SIG-M5 treated with dmso at 0.1 percent for 504 hours (cell line): ENCODE data around the gene CLIC4.
"Not testable (repeated sequence)": the region's sequence is repeated elsewhere in the genome, so short reads cannot be mapped to it uniquely, and the experiment has no call there.

Experiments used
- DNase-seq: peaks from one replicate; lab custom pipeline; 2025; ENCODE audit not compliant: unreplicated experiment; lab: John Stamatoyannopoulos, UW

Gene CLIC4

DNA sequence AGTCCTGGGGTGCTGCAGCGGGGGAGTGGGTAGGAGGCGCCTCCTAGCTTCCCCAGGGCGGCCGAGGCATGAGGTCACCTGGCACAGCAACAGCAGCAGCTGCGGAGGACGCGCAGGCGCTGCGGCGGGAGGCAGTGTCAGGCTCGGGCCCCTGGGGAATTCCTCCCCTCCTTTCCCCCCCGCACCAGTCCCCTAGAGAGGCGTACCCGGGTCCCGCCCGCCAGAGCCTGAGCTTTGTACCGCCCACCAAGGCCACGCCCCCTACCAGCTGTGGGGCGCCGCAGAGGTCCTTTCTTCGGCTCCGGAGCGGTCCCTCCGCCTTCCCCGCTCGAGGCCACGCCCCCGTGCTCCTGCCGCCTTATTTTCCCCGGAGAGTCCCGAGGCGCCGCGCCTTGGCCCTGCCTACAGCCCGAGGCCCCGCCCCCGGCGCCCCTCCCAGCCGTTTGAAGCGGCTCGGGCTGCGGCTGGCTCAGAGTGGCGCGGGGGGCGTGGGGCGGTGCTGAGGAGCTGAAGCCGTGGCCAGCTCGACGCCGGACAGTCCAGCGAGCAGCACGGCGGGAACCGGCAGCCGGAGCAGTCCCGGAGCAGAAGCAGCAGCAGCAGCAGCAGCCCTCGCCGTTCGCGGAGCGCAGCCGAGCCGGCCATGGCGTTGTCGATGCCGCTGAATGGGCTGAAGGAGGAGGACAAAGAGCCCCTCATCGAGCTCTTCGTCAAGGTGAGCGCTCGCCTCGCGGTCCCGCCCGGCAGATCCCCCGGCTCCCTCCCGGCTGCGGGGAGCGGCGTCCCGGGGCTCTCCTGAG, at the start of gene CLIC4:
TSS of gene CLIC4 (plus strand) at position 537 of the 800 bp plus-strand sequence. CDS start at position 644, 107 bp downstream.
- peak; percentile 96 for DNase-seq

GRCh38 chr1:24696041-24696755, 49.0 kb upstream of the CLIC4 start:
- DNase-seq = no peak

DNA sequence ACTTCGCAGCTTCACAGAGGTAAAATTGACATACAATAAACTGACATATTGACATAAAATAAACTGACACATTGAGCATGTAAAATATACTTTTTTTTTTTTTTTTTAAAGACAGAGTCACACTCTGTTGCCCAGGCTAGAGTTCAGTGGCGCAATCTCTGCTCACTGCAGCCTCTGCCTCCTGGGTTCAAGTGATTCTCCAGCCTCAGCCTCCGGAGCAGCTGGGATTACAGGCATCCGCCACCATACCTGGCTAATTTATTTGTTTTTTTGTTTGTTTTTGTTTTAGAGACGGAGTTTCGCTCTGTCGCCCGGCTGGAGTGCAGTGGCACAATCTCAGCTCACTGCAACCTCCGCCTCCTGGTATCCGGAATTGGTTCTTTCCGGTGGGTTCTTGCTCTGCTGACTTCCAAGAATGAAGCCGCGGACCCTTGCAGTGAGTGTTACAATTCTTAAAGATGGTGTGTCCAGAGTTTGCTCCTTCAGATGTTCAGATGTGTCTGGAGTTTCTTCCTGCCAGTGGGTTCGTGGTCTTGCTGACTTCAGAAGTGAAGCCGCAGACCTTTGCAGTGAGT, 48.4 kb upstream of the CLIC4 start:
- DNase-seq = no peak

DNA sequence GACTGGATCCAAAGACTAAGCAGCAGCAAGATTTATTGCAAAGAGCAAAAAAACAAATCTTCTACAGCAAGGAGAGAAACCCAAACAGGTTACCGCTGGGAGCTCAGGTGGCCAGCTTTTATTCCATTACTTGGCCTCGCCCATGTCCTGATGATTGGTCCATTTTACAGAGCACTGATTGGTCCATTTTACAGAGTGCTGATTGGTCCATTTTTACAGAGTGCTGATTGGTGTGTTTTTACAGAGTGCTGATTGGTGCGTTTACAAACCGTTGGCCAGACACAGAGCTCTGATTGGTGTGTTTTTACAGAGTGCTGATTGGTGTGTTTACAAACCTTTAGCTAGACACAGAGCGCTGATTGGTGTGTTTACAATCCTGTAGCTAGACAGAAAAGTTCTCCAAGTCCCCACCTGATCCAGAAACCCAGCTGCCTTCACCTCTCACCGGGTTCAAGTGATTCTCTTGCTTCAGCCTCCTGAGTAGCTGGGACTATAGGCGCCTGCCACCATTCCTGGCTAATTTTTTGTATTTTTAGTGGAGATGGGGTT, 47.7 kb upstream of the CLIC4 start:
- not testable (repeated sequence) for DNase-seq

- not testable (repeated sequence) for DNase-seq
Measured at GRCh38 chr1:24698326-24698725, 46.9 kb upstream of the CLIC4 start.

- DNase-seq = no peak
Measured at GRCh38 chr1:24699628-24700027, 45.6 kb upstream of the CLIC4 start.

GRCh38 chr1:24702511-24703293, 42.5 kb upstream of the CLIC4 start:
- no peak for DNase-seq

DNA sequence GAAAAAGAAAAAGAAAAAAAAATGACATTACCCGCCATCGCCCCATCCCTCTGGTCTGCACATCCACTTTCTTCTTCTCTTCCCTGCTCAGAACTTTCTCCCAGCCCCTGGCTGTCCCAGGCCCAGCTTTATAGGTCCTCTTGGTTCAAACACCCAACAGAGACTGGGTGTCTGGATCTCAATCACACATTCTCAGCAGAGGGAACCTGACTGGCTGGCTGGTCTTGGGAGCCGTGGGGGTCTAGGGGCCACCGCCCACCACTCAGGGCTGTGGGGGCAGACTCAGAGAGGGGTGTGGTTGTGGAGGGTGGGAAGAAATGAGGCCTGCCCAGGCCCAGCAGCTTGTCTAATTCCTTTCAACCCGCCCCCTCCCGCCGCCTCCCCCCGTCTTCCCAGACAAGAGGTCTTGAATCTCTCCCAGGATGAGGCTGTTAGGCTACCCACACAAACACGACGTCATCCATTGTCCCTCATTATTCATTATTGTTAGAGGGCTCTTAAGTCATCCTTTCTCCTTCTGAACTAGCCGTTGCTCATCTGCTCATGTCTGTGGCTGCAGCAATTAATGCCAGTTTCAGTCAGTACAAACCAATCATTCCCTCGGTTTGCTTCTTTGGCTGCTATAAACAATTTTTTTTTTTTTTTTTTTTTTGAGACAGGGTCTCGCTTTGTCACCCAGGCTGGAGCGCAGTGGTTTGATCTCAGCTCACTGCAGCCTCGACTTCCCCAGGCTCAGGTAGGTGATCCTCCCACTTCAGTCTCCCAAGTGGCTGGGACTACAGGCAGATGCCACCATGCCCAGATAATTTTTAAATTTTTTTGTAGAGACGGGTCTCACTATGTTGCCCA, 40.6 kb upstream of the CLIC4 start:
- DNase-seq = no peak

DNA sequence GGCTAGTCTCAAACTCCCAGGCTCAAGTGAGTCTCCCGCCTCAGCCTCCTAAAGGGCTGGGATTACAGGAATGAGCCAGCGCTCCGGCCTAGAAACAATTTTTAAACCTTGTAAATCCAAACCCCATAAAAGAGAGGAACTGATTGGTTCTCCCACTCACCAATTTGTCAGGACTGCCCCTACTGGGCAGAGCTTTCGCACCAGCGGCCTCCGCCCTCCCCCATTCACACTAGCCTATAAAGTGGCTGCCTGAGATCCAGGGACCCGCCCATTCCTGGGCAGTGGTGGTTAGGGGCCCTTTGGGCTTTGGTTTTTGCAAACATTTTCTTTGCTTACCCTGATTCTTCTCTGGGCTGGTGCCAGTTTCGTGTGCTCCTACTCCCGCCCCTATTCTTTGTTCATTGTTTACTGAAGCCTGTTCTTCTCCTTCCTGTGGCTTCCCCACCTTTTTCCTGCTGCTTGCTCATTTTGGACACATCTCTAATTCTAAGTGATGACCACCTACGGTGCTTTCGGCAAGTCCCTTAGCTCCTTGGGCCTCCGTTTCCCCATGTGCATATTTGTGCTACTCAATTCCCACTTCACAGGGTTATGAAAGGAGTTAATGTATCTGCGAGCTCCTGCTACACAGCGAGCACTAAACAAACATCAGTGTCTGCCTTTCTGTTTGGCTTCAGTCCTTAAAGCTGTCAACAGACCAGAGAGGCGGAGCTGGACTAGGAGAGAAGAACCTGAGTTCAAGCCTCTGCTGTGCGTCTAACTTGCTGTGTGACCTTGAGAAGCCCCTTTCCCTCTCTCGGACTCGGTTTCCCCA, 39.8 kb upstream of the CLIC4 start:
- DNase-seq = peak; percentile 48

DNA sequence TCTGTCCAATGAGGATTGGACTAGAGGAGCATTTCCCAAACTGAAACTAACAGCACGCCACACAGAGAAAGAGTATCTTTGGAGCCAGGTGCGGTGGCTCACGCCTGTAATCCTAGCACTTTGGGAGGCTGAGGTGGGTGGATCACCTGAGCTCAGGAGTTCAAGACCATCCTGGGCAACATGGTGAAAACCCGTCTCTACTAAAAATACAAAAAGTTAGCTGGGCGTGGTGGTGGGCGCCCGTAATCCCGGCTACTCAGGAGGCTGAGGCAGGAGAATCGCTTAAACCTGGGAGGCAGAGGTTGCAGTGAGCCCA, 39.2 kb upstream of the CLIC4 start:
- not testable (repeated sequence) for DNase-seq

GRCh38 chr1:24707687-24708086, 37.6 kb upstream of the CLIC4 start:
- DNase-seq = no peak

DNA sequence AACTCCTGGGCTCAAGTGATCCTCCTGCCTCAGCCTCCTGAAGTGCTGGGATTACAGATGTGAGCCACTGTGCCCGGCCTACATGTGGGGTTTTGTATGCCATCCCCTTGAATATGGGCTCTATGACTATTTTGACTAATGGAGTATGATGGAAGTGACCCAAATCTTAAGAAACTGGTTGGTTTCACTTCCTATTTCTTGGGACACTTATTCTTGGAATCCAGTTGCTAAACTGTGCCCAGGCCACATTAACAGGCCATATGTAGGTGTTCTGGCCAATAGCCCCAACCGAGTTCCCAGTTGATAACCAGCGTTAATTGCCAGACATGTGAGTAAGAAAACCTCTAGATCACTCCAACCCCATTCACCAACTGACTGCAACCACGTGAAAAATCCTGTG, 36.3 kb upstream of the CLIC4 start:
- DNase-seq = peak; percentile 76

GRCh38 chr1:24709791-24710441, 35.3 kb upstream of the CLIC4 start:
- no peak for DNase-seq

GRCh38 chr1:24711329-24711728, 33.9 kb upstream of the CLIC4 start:
- DNase-seq = no peak

GRCh38 chr1:24713176-24713575, 32.1 kb upstream of the CLIC4 start:
- DNase-seq = no peak

GRCh38 chr1:24713736-24714135, 31.5 kb upstream of the CLIC4 start:
- DNase-seq = no peak

- no peak for DNase-seq
Measured at GRCh38 chr1:24714859-24715520, 30.3 kb upstream of the CLIC4 start.

DNA sequence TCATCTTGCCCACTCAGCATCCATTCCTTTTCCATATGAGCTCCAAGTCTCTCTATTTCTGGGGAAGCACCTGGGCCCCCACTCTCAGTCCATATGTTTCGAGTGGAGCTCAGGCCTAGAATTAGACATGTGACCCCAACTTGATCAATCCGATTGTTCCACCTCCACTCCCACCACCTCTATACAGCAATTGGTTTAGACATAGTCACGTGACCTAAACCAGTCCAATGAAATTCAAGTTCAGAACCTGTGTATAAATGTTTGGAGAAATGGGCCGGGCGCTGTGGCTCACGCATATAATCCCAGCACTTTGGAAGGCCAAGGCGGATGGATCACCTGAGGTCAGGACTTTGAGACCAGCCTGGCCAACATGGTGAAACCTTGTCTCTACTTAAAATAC, 29.6 kb upstream of the CLIC4 start:
- DNase-seq = no peak
